Esophagus muscularis mucosa (tissue), 4 donors: ENCODE data around the gene GRAMD4. TPM values are rescaled to one million over a fixed set of nuclear protein-coding genes. Genes with fewer than 3 reads are reported as not detected.

Experiments
- DNase-seq: peaks from one replicate; pipeline ENCODE4 v3.0.0-alpha.2; 2017; ENCODE audit errors: extremely low spot score
- H3K27ac ChIP-seq, 4 donors: fragments of 200-600 bp; sonication (generic); replicated peaks in 1 of 4; 1 replicate in 3 of 4; 2 replicates in 1 of 4; pipeline ENCODE4 v1.5.1; 2016 to 2019; ENCODE audit warnings: mild to moderate bottlenecking in 1 of 4
- H3K27me3 ChIP-seq, 4 donors: fragments of 200-600 bp; sonication (generic); one replicate each; pipeline versions ENCODE4 v1.5.1 to v1.6.0; 2016 to 2019
- H3K36me3 ChIP-seq, 4 donors: fragments of 200-600 bp; sonication (generic); one replicate each; pipeline ENCODE4 v1.5.1; 2016 to 2019
- H3K4me1 ChIP-seq, 4 donors: fragments of 200-600 bp; sonication (generic); one replicate each; pipeline ENCODE4 v1.5.1; 2016 to 2019
- H3K4me3 ChIP-seq, 4 donors: fragments of 200-600 bp; sonication (generic); 1 replicate in 2 of 4; 2 replicates in 2 of 4; pipeline ENCODE4 v1.5.1; 2016 to 2019; ENCODE audit warnings: mild to moderate bottlenecking in 4 of 4, moderate library complexity in 1 of 4
- H3K9me3 ChIP-seq, 4 donors: fragments of 200-600 bp; sonication (generic); 1 replicate in 3 of 4; 2 replicates in 1 of 4; pipeline ENCODE4 v1.5.1; 2016 to 2019
- EP300 ChIP-seq: sonication (generic); formaldehyde crosslinking; IDR thresholded peaks from one replicate; pipeline ENCODE4 v1.6.1; 2017; ENCODE audit warnings: antibody characterized with exemption
- POLR2A ChIP-seq: fragments of 450-650 bp; IDR thresholded peaks from one replicate; pipeline ENCODE4 v1.6.1; 2017; ENCODE audit warnings: antibody characterized with exemption, moderate library complexity, mild to moderate bottlenecking, low read depth
- POLR2AphosphoS5 ChIP-seq, 2 donors: sonication (generic); formaldehyde crosslinking; IDR thresholded peaks; one replicate each; pipeline ENCODE4 v1.6.1; 2017; ENCODE audit warnings: antibody characterized with exemption in 2 of 2
- WGBS: methylation state at CpG from one replicate; pipeline ENCODE4 v1.1.5; 2018; 5-methylcytosine and 5-hydroxymethylcytosine counted together
- intact Hi-C: fragments of 100-400 bp; cut with DNase I; formaldehyde crosslinking; loops from one replicate; pipeline ENCODE4 v1.15.1; 2023
- total RNA-seq, 4 donors: library from RNA; depleted of rRNA; stranded (reverse); fragments of >200 nt; gene quantifications; one replicate each; pipeline versions ENCODE4 v1.1.0 to v1.2.1, GENCODE V29; 2016
- TF ChIP-seq, protein P1 (sequence below), 3 experiments: fragments of 200-600 bp in 2 of 3; fragments of 450-650 bp in 1 of 3; sonication (generic) in 2 of 3; IDR thresholded peaks; one replicate each; pipeline ENCODE4 v1.5.1; 2017 to 2019; ENCODE audit warnings: antibody characterized with exemption in 3 of 3, mild to moderate bottlenecking in 2 of 3, moderate library complexity in 1 of 3

Gene GRAMD4
- total RNA-seq, 4 donors from 2014 or later = 20.0 to 126 (median 63.8) TPM

DNA sequence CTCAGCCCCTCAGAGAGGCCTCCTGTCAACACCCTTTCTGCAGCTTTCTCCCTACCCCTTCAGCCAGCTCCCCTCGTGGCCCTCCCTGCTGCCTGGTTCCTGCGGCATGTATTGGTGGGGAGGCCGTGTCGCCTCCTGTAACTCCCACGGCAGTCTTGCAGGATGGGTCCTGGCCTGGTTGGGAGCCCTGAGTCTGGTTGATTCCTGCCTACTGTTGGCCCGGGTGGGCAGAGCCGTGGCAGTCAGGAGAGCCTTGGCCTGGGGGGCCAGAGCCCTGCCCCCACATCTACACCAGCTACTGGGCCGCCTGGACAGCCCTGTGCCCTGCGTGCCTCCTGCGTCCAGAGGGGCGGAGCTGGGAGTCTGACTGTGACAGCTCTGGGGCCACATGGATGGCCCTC, 30.3 kb upstream of the GRAMD4 start:
- 91% methylated on average over 4 of the region's 11 CpGs for WGBS
- H3K4me1 ChIP-seq = peaks cover 46 to 77% (median 74%) of the 10 kb centered on the region in 4 donors
- DNase-seq = no peak
- no peak overlapping the region for H3K4me3 ChIP-seq
- H3K36me3 ChIP-seq = peaks cover 0 to 4% (median 0%) of the 10 kb centered on the region in 4 donors
- H3K9me3 ChIP-seq = no peaks in the 10 kb centered on the region
- TF ChIP-seq, protein P1, sequence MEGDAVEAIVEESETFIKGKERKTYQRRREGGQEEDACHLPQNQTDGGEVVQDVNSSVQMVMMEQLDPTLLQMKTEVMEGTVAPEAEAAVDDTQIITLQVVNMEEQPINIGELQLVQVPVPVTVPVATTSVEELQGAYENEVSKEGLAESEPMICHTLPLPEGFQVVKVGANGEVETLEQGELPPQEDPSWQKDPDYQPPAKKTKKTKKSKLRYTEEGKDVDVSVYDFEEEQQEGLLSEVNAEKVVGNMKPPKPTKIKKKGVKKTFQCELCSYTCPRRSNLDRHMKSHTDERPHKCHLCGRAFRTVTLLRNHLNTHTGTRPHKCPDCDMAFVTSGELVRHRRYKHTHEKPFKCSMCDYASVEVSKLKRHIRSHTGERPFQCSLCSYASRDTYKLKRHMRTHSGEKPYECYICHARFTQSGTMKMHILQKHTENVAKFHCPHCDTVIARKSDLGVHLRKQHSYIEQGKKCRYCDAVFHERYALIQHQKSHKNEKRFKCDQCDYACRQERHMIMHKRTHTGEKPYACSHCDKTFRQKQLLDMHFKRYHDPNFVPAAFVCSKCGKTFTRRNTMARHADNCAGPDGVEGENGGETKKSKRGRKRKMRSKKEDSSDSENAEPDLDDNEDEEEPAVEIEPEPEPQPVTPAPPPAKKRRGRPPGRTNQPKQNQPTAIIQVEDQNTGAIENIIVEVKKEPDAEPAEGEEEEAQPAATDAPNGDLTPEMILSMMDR (IDR thresholded peaks at IDR 0.05) = no peak
- no peak for TF ChIP-seq POLR2A
- TF ChIP-seq EP300 = no peak
- TF ChIP-seq POLR2AphosphoS5 (IDR thresholded peaks at IDR 0.05) = no peak
- intact Hi-C loops = no loop called here
- H3K27ac ChIP-seq = no peak overlapping the region
- H3K27me3 ChIP-seq = no peaks in the 10 kb centered on the region

DNA sequence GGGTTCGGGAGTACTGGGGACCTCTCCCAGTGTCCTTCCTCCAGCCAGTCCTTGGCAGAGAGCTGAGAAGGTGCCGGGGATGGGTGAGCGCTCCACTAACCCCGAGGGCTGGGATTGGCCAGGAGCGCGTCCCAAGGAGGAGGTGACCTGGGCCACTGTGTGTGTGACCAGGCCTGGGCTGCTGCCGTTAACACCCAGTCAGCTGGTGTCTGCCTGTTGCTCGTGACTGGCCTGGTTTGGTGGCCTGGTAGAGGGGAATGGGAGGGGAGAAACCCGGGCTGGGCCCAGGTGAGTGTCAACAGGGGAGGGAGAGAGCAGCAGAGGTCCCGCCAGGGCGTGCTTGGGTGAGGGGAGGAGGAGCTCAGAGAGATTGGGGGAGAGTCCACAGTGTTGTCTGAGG, 29.9 kb upstream of the GRAMD4 start:
- intact Hi-C loops = no loop called here
- no peak for DNase-seq
- TF ChIP-seq POLR2A (no peak), POLR2AphosphoS5 (IDR thresholded peaks at IDR 0.05) (no peak), EP300 (no peak)
- TF ChIP-seq, protein P1 (IDR thresholded peaks at IDR 0.05) = no peak
- Histone ChIP-seq H3K4me1 (peaks cover 44 to 80% (median 75%) of the 10 kb centered on the region in 4 donors), H3K27ac (no peak overlapping the region), H3K36me3 (peaks cover 0 to 4% (median 0%) of the 10 kb centered on the region in 4 donors), H3K27me3 (no peaks in the 10 kb centered on the region), H3K9me3 (no peaks in the 10 kb centered on the region), H3K4me3 (no peak overlapping the region)
- 75% methylated on average over 8 of the region's 11 CpGs for WGBS

DNA sequence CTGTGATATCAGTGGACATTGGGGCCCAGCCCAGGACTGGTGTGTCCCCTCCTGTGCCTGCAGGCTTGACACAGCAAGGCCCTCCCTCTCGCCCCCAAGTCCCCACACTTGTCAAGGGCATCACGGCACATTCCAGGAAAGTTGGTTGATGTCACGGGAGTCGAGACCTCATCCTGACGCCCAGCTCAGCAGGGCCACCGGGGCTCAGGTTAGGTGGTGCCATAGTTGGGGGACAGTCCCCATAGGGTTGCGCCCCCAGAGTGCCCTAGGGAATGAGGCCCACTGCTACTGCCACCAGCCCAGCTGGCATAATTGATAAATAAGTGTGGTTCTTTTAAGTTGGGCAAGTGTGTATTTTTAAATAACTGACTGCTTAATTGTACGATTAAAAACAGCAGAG, 28.3 kb upstream of the GRAMD4 start:
- no peak for DNase-seq
- 77% methylated on average over 2 of the region's 8 CpGs for WGBS
- peak overlapping the region in 1 of 4 donors; percentile 29 for H3K4me3 ChIP-seq
- intact Hi-C loops = no loop called here
- peaks cover 0 to 4% (median 0%) of the 10 kb centered on the region in 4 donors for H3K36me3 ChIP-seq
- H3K27ac ChIP-seq = peak overlapping the region; percentile 35 to 68 (median 49)
- H3K27me3 ChIP-seq = no peaks in the 10 kb centered on the region
- no peaks in the 10 kb centered on the region for H3K9me3 ChIP-seq
- peaks cover 47 to 82% (median 72%) of the 10 kb centered on the region in 4 donors for H3K4me1 ChIP-seq
- no peak for TF ChIP-seq POLR2A
- TF ChIP-seq, protein P1 (IDR thresholded peaks at IDR 0.05) = no peak
- TF ChIP-seq POLR2AphosphoS5 (IDR thresholded peaks at IDR 0.05) = no peak
- no peak for TF ChIP-seq EP300

DNA sequence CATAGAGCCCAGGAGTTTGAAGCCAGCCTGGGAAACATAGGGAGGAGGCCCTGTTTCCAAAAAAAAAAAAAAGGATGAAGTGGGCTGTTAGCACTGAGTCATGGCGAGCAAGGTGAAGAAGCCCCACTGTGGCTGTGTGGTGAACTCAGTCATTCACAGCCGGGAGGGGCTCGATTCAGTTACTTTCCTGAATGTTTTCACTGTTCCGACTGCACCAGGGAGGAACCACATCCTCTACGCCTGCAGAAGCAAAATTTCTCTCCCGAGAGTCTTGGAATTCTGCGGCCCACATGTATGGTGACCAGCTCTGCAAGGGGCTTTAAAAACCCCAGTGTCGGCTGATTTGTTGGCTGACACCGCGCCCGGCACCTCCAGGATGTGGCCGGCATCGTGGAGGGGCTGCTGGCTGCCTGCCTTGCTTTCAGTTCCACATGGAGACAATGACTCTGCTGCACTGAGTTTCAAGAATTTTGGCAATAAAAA, 27.8 kb upstream of the GRAMD4 start:
- intact Hi-C loops = no loop called here
- H3K27ac ChIP-seq = peak overlapping the region; percentile 35 to 68 (median 49)
- no peak for DNase-seq
- peak overlapping the region; percentile 20 to 39 (median 28) for H3K4me3 ChIP-seq
- H3K9me3 ChIP-seq = no peaks in the 10 kb centered on the region
- no peak for TF ChIP-seq EP300
- peak in 1 of 2 donors; percentile 23 for TF ChIP-seq POLR2AphosphoS5 (IDR thresholded peaks at IDR 0.05)
- TF ChIP-seq POLR2A = no peak
- H3K27me3 ChIP-seq = no peaks in the 10 kb centered on the region
- WGBS = 24% methylated on average over 13 of the region's 13 CpGs
- H3K36me3 ChIP-seq = peaks cover 0 to 4% (median 0%) of the 10 kb centered on the region in 4 donors
- H3K4me1 ChIP-seq = peaks cover 42 to 78% (median 67%) of the 10 kb centered on the region in 4 donors

DNA sequence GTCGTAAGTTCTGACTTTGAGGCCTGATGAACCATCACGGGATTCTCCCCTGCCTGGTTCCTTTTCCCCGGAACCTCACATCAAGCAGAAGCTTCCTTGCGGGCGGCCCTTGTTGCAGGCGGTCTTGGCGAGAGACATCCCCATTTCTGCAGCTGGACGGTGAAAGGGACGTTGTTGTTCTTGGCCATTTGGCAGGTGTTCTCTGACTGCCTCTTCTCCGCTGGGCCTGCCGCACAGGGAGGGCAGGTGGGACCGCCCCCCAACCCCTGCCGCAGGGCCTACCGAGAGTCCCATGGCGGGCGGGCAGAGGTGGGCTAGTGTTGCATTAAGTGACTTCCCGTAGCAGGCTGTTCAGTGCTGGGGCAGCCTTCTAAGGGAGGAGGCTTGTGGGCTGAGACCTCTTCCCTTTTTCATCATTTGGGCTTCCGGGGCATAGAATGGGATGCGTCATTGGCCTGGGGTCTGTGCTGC, 26.9 kb upstream of the GRAMD4 start:
- intact Hi-C loops = no loop called here
- Histone ChIP-seq H3K27ac (peak overlapping the region; percentile 44 to 68 (median 50)), H3K36me3 (peaks cover 0 to 4% (median 0%) of the 10 kb centered on the region in 4 donors), H3K9me3 (no peaks in the 10 kb centered on the region), H3K27me3 (no peaks in the 10 kb centered on the region), H3K4me3 (peak overlapping the region in 2 of 4 donors; percentile 7 to 31), H3K4me1 (peaks cover 33 to 70% (median 59%) of the 10 kb centered on the region in 4 donors)
- TF ChIP-seq POLR2A (no peak), EP300 (no peak), POLR2AphosphoS5 (IDR thresholded peaks at IDR 0.05) (peak in 1 of 2 donors; percentile 30)
- TF ChIP-seq, protein P1 (IDR thresholded peaks at IDR 0.05) = no peak
- 79% methylated on average over 19 of the region's 19 CpGs for WGBS
- no peak for DNase-seq
